ENCODE results near the gene IMMT.

- TF ChIP-seq, protein P1, sequence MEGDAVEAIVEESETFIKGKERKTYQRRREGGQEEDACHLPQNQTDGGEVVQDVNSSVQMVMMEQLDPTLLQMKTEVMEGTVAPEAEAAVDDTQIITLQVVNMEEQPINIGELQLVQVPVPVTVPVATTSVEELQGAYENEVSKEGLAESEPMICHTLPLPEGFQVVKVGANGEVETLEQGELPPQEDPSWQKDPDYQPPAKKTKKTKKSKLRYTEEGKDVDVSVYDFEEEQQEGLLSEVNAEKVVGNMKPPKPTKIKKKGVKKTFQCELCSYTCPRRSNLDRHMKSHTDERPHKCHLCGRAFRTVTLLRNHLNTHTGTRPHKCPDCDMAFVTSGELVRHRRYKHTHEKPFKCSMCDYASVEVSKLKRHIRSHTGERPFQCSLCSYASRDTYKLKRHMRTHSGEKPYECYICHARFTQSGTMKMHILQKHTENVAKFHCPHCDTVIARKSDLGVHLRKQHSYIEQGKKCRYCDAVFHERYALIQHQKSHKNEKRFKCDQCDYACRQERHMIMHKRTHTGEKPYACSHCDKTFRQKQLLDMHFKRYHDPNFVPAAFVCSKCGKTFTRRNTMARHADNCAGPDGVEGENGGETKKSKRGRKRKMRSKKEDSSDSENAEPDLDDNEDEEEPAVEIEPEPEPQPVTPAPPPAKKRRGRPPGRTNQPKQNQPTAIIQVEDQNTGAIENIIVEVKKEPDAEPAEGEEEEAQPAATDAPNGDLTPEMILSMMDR (IDR thresholded peaks at IDR 0.05 in 8 of 11, conservative IDR thresholded peaks at IDR 0.05 in 3 of 11), result no peak
- TF ChIP-seq POLR2A (IDR thresholded peaks at IDR 0.05) (no peak), POLR2AphosphoS5 (IDR thresholded peaks at IDR 0.05) (no peak)
These were observed 48.0 kb upstream of the IMMT start for GRCh38 chr2:86243272-86243671.

Data from spleen (tissue), 7 donors.